Muscle layer of colon (tissue), 2 donors: Measurements from ENCODE around the gene CCL15.
"Not testable (repeated sequence)": the region's sequence is repeated elsewhere in the genome, so short reads cannot be mapped to it uniquely, and the experiment has no call there.

Experiments
- H3K27ac ChIP-seq: one replicate; pipeline ENCODE4 v1.7.0; 2013; ENCODE audit warnings: low read depth, mild to moderate bottlenecking, low read length, moderate library complexity
- H3K27me3 ChIP-seq, 2 donors: one replicate each; pipeline ENCODE4 v1.7.0; 2013; ENCODE audit warnings: low read length in 2 of 2, mild to moderate bottlenecking in 2 of 2; ENCODE audit not compliant: insufficient read depth in 2 of 2, control insufficient read depth in 1 of 2
- H3K36me3 ChIP-seq: one replicate; pipeline ENCODE4 v1.7.0; 2013; ENCODE audit warnings: mild to moderate bottlenecking, low read length; ENCODE audit not compliant: insufficient read depth
- H3K4me1 ChIP-seq: one replicate; pipeline ENCODE4 v1.7.0; 2013; ENCODE audit warnings: mild to moderate bottlenecking, low read length; ENCODE audit not compliant: insufficient read depth
- H3K4me3 ChIP-seq, 2 donors: one replicate each; pipeline ENCODE4 v1.7.0; 2013; ENCODE audit warnings: low read length in 2 of 2, low read depth in 1 of 2, mild to moderate bottlenecking in 1 of 2, moderate library complexity in 1 of 2
- H3K9ac ChIP-seq: one replicate; pipeline ENCODE4 v1.7.0; 2013; ENCODE audit warnings: low read length
- H3K9me3 ChIP-seq: one replicate; pipeline ENCODE4 v1.7.0; 2013; ENCODE audit warnings: mild to moderate bottlenecking, low read length
- donor health status: abdominal sarcoma.
- donor health status: Adenocarcinoma of cecum.

Gene CCL15

GRCh38 chr17:36015895-36016294 lies 14.5 kb upstream of the CCL15 start:
- H3K27ac ChIP-seq, H3K9me3 ChIP-seq, H3K27me3 ChIP-seq, H3K9ac ChIP-seq, H3K4me1 ChIP-seq, H3K36me3 ChIP-seq, H3K4me3 ChIP-seq: not testable (repeated sequence)

- no peaks in the 10 kb centered on the region for H3K36me3 ChIP-seq
- H3K4me3 ChIP-seq: no peak overlapping the region
- H3K27ac ChIP-seq: no peak overlapping the region
- H3K4me1 ChIP-seq: no peaks in the 10 kb centered on the region
- no peak overlapping the region for H3K9ac ChIP-seq
- no peaks in the 10 kb centered on the region for H3K27me3 ChIP-seq
- H3K9me3 ChIP-seq: peaks cover 6% of the 10 kb centered on the region
Measured at GRCh38 chr17:36014946-36015345, 13.6 kb upstream of the CCL15 start.

- Histone ChIP-seq H3K9ac (no peak overlapping the region), H3K27ac (no peak overlapping the region), H3K27me3 (no peaks in the 10 kb centered on the region), H3K9me3 (peaks cover 12% of the 10 kb centered on the region), H3K36me3 (no peaks in the 10 kb centered on the region), H3K4me3 (no peak overlapping the region), H3K4me1 (no peaks in the 10 kb centered on the region)
Measured at GRCh38 chr17:36011201-36011600, 9.8 kb upstream of the CCL15 start.

- Histone ChIP-seq H3K27ac (no peak overlapping the region), H3K9me3 (peaks cover 12% of the 10 kb centered on the region), H3K9ac (no peak overlapping the region), H3K4me3 (no peak overlapping the region), H3K36me3 (no peaks in the 10 kb centered on the region), H3K27me3 (no peaks in the 10 kb centered on the region), H3K4me1 (no peaks in the 10 kb centered on the region)
Measured at GRCh38 chr17:36008998-36009665, 7.8 kb upstream of the CCL15 start.

GRCh38 chr17:36004594-36005108 lies 3.3 kb upstream of the CCL15 start:
- H3K9me3 ChIP-seq: peaks cover 3% of the 10 kb centered on the region
- no peaks in the 10 kb centered on the region for H3K36me3 ChIP-seq
- no peak overlapping the region for H3K27ac ChIP-seq
- H3K4me3 ChIP-seq: no peak overlapping the region
- no peaks in the 10 kb centered on the region for H3K4me1 ChIP-seq
- no peaks in the 10 kb centered on the region for H3K27me3 ChIP-seq
- no peak overlapping the region for H3K9ac ChIP-seq

GRCh38 chr17:36002631-36003030 lies 1.3 kb upstream of the CCL15 start:
- Histone ChIP-seq H3K27me3 (no peaks in the 10 kb centered on the region), H3K9ac (no peak overlapping the region), H3K4me1 (no peaks in the 10 kb centered on the region), H3K9me3 (no peaks in the 10 kb centered on the region), H3K36me3 (no peaks in the 10 kb centered on the region), H3K4me3 (no peak overlapping the region), H3K27ac (no peak overlapping the region)

- Histone ChIP-seq H3K27me3 (no peaks in the 10 kb centered on the region), H3K36me3 (no peaks in the 10 kb centered on the region), H3K9me3 (no peaks in the 10 kb centered on the region), H3K27ac (no peak overlapping the region), H3K4me3 (no peak overlapping the region), H3K4me1 (no peaks in the 10 kb centered on the region), H3K9ac (no peak overlapping the region)
Measured at GRCh38 chr17:36001862-36002603, 680 bp upstream of the CCL15 start.

GRCh38 chr17:36000732-36001109 lies 632 bp downstream of the CCL15 start:
- no peak overlapping the region for H3K27ac ChIP-seq
- no peaks in the 10 kb centered on the region for H3K27me3 ChIP-seq
- no peak overlapping the region for H3K9ac ChIP-seq
- no peaks in the 10 kb centered on the region for H3K36me3 ChIP-seq
- no peak overlapping the region for H3K4me3 ChIP-seq
- no peaks in the 10 kb centered on the region for H3K9me3 ChIP-seq
- no peaks in the 10 kb centered on the region for H3K4me1 ChIP-seq

GRCh38 chr17:35998756-35999155 lies 2.6 kb downstream of the CCL15 start:
- Histone ChIP-seq H3K4me3 (no peak overlapping the region), H3K4me1 (no peaks in the 10 kb centered on the region), H3K27me3 (no peaks in the 10 kb centered on the region), H3K9me3 (no peaks in the 10 kb centered on the region), H3K36me3 (no peaks in the 10 kb centered on the region), H3K9ac (no peak overlapping the region), H3K27ac (no peak overlapping the region)

- Histone ChIP-seq H3K4me1 (no peaks in the 10 kb centered on the region), H3K4me3 (no peak overlapping the region), H3K9me3 (no peaks in the 10 kb centered on the region), H3K9ac (no peak overlapping the region), H3K27me3 (no peaks in the 10 kb centered on the region), H3K27ac (no peak overlapping the region), H3K36me3 (no peaks in the 10 kb centered on the region)
Measured at GRCh38 chr17:35998018-35998545, 3.3 kb downstream of the CCL15 start.

GRCh38 chr17:35995346-35995745 lies 6.0 kb downstream of the CCL15 start:
- not testable (repeated sequence) for H3K9ac ChIP-seq, H3K4me3 ChIP-seq, H3K27ac ChIP-seq, H3K4me1 ChIP-seq, H3K27me3 ChIP-seq, H3K9me3 ChIP-seq, H3K36me3 ChIP-seq
